HG02870 (cell line): ENCODE results near the gene AP1S3.
"Not testable (repeated sequence)": the region's sequence is repeated elsewhere in the genome, so short reads cannot be mapped to it uniquely, and the experiment has no call there.

Experiments
- ATAC-seq: cut with Tn5 transposase; IDR thresholded peaks from one replicate; pipeline ENCODE4 v1.9.1; 2021; ENCODE audit warnings: mild to moderate bottlenecking, moderate library complexity; ENCODE audit not compliant: unreplicated experiment

AP1S3 gene

GRCh38 chr2:223854741-223855140, 17.4 kb upstream of the AP1S3 start:
- ATAC-seq = peak; percentile 56

DNA sequence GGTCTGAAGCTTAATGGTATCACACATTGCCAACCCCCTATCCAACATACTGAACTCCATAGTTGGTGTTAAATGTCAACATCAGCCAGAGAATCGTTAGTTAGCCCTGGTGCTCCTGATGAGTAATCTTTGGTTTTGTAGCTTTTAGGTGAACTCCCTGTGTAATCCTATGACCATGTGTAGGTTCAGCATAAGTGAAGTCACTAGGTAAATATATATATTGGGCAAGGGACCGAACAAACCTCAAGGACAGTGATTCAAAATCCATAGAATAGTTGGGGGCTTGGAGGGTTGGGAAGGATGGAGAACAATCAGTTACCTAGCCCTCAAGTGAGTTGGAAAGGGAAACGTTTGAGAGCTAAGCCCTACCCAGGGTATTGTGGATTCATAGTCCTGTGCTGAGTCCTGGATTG, 16.0 kb upstream of the AP1S3 start:
- no peak for ATAC-seq

GRCh38 chr2:223852281-223852795, 15.0 kb upstream of the AP1S3 start:
- no peak for ATAC-seq

- no peak for ATAC-seq
These were observed 10.0 kb upstream of the AP1S3 start for GRCh38 chr2:223847410-223847809.

- ATAC-seq = no peak
These were observed 9.1 kb upstream of the AP1S3 start for GRCh38 chr2:223846515-223846914.

GRCh38 chr2:223841436-223842190, 4.2 kb upstream of the AP1S3 start:
- ATAC-seq = no peak

DNA sequence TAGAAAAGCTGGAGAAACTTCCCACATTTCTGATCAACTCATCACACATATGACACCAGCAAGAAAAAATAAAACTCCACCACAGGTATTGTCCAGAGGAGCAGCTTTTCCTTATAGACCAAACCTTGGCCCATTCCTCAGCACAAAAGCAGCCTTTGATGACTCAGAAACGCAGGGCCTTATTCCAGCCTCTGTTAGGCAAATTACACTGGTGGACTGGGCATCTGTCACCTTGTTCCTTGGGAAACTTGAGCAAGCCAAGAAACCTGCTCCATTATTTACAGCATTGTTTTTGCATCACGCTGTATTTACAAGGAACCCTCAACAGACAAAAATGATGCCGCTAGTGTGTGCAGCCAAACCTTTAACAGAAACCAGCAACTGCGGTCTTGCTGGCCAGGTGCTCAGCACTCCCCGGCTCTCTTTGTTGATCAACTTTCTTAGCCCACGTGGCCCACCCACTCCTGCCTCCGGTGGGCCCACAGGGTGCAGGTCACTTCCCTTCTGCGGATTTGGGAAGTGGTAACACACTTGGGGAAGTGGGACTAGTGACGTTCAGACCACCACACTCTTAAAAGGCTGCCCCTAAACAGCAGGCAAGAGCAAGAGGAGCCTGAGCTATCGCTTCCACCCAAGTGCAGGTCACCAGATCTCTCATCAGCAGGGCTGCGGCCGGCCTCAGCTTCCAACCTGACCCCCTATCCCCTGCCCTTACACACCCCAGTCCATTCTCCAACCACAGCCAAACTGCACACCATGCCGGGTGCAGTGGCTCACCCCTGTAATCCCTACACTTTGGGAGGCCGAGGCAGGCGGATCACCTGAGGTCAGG, 1.5 kb downstream of the AP1S3 start:
- ATAC-seq = peak; percentile 74

- ATAC-seq = no peak
These were observed 3.0 kb downstream of the AP1S3 start for GRCh38 chr2:223834431-223834830.

DNA sequence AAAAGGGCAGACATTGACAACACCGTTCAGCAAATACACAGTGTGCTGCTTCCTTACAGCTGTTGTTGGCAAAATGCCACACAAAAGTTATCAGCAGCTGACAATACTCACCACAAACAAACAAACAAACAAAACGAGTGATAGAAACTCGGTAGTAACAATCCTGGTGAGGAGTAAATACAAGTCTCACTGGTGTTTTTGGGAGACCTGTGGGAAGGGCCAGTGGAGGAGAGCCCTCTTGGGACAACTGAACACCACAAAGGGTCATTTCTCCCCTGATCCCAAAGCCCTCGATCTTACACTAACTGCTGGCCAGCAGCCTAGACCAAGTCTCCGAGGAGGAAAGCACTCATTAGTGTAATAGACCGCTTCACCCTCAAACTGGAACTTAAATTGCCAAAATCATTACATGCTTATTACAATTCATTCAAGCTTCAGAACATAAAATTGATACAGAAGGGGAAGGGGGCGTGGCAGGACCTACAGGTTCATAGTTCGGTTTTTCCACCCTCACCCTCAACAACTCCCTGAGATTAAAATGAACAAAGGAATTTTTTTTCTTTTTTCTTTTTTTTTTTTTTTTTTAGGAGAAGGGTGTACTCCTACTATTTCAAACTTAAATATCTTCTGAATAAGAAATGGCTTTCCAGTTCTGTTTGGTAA, 5.0 kb downstream of the AP1S3 start:
- no peak for ATAC-seq

- ATAC-seq = no peak
These were observed 8.3 kb downstream of the AP1S3 start for GRCh38 chr2:223829128-223829527.

- ATAC-seq = no peak
These were observed 9.1 kb downstream of the AP1S3 start for GRCh38 chr2:223828314-223828713.

DNA sequence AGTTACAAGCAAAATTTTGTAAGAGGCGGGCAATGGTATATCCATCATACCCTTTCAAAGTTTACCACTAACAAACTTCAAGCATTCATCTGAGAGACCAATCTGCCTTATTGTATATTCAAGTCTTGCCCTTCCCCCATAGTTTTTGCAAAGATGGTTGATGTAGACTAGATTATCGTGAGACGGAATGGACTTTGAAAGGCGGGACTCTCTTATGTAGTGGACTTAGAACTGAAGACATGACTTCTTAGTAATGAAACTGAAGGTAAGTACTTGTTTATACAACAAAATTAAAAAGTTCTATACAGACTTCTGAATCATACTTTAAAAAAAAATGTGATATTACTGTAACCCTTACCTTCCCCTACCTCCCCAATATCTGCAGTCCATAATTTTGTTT, 10.4 kb downstream of the AP1S3 start:
- ATAC-seq = no peak

DNA sequence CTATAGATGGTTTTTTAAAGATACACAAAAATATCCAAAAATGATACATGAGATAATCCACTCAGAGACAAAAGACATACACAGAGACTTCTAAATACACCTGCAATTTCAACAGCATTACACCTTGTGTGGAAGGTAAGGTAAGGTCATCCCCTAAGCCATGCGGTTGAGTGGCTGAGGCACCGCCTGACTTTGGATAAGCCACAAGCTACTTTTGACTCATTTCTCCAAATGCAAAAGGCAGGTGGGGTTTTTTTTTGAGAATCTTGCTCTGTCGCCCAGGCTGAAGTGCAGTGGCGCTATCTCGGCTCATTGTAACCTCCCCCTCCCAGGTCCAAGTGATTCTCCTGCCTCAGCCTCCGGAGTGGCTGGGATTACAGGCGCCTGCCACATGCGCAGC, 13.1 kb downstream of the AP1S3 start:
- ATAC-seq = peak; percentile 41

- ATAC-seq = no peak
These were observed 14.6 kb downstream of the AP1S3 start for GRCh38 chr2:223822818-223823217.

GRCh38 chr2:223820549-223820948, 16.8 kb downstream of the AP1S3 start:
- ATAC-seq = no peak

DNA sequence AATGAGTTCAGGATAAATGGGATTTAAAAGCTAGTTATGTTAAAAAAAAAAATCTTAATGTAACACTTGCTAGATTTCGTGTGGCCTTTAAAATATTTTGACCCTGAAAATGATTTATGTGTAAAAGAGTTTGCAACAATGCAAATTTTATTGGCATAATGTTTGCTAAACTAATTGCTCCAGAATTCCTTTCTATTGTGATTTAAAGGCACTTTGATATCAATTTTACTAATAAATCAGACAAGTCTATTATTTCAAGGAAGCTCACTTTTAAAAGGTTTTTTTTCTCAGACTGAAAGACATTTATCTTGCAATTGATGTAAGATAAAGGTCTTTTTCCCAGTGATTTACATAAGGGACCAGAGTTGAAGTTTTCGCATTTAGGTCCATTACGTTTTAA, 17.5 kb downstream of the AP1S3 start:
- no peak for ATAC-seq

DNA sequence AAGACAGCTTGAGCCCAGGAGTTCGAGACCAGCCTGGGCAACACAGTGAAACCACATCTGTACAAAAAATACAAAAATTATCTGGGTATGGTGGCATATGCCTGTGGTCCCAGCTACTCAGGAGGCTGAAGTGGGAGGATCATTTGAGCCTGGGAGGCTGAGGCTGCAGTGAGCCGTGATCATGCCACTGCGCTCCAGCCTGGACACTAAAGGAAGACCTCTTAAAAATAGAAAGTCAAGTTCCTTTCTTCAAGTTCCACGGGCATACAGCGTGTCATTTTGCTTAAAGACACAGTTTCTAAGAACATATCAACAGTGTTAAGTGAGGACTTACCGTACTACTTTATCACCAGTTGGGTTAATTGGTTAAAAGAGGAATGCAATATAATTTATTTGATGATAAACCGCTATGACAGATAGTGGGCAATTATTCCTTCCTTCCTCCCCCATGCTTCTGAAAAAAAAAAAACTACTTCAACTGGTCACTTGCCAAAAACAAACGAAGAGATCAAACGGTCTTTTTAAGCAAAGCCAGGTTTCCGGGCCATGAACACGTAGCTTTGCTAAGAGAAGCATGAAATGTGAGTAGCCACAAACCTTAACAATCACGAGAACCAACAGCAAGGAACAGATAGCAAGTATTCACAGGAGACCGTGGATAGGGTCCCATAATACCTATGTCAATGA, 21.4 kb downstream of the AP1S3 start:
- no peak for ATAC-seq

DNA sequence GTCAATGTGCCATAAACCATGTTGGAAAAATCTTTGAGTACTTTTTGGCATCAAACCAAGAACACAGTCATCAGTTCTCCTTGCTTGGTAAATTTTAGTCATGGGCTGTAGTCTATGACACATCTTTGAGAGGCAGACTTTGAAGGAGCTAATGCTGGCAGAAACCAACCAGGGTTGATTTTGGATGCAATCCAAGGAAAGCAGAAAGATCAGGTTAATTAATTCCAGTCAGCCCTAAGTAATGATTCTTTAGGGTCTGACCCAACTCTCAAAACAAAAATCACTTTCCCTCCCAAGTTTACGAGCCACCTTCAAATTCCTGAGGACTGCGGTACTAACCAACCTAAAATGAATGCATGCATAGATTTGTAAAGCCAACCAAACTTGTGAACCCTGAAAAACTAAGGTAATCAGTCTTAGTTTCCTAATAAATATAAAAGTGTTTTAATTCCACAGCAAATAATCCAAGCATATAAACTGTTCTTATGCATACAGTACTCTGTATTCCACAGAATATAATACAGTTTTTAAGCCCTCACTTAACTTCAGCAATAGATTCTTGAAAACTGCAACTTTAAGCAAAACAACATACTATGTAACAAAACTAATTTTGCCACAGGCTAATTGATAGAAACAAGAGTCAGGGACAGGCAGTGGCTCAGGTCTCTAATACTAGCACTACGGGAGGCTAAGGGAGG, 22.0 kb downstream of the AP1S3 start:
- ATAC-seq = no peak

DNA sequence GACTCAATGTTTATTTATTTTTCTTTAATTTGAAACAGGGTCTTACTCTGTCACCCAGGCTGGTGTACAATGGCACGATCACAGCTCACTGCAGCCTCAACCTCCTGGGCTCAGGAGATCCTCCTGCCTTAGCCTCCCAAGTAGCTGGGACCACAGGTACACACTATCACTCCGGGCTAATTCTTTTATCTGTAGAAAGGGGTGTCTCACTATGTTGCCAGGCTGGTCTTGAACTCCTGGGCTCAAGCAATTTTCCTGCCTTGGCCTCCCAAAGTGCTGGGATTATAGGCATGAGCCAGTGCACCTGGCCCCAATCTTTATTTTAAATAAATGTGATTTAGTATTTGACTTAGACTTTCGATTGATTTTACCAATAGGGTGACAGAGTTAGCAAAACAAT, 22.6 kb downstream of the AP1S3 start:
- ATAC-seq = not testable (repeated sequence)

- no peak for ATAC-seq
These were observed 24.1 kb downstream of the AP1S3 start for GRCh38 chr2:223813329-223813728.
